Brain microvascular endothelial cell (primary cell): Measurements from ENCODE around the gene MAPK10.
"Not testable (repeated sequence)": the region's sequence is repeated elsewhere in the genome, so short reads cannot be mapped to it uniquely, and the experiment has no call there.

ENCODE experiments used
- DNase-seq: peaks from one replicate; pipeline ENCODE4 v3.0.0-alpha.2; 2020
- H3K27ac ChIP-seq: fragments of 250-450 bp; sonication (Bioruptor Pico); 2 replicates; pipeline ENCODE4 v1.5.1; 2020; ENCODE audit warnings: mild to moderate bottlenecking, moderate library complexity
- H3K27me3 ChIP-seq: fragments of 250-450 bp; sonication (Bioruptor Pico); replicated peaks from 2 replicates; pipeline ENCODE4 v1.5.1; 2020; ENCODE audit warnings: mild to moderate bottlenecking
- H3K36me3 ChIP-seq: fragments of 250-450 bp; sonication (Bioruptor Pico); replicated peaks from 2 replicates; pipeline ENCODE4 v1.5.1; 2020; ENCODE audit warnings: mild to moderate bottlenecking
- H3K4me3 ChIP-seq: 2 replicates; pipeline ENCODE4 v1.5.1; 2011; ENCODE audit warnings: low read depth, mild to moderate bottlenecking, control low read depth, low read length, moderate library complexity
- CTCF ChIP-seq: IDR thresholded peaks from 2 replicates; pipeline ENCODE4 v1.5.1; 2011; ENCODE audit warnings: low read depth, mild to moderate bottlenecking, moderate library complexity, low read length, control low read depth, inconsistent platforms; ENCODE audit errors: missing control alignments
- in situ Hi-C: cut with HindIII; loops from 2 replicates; pipeline ENCODE4 v1.10.0; 2017; ENCODE audit warnings: low sequenced_read_pairs, low pct_ligation_motif_present

Gene MAPK10

GRCh38 chr4:85966373-85966772 lies 393.5 kb downstream of the MAPK10 start:
- in situ Hi-C loops: no loop called here
- H3K36me3 ChIP-seq: no peaks in the 10 kb centered on the region
- H3K4me3 ChIP-seq: no peak overlapping the region
- no peak for DNase-seq
- H3K27me3 ChIP-seq: no peaks in the 10 kb centered on the region
- no peak overlapping the region for H3K27ac ChIP-seq
- TF ChIP-seq CTCF: no peak

GRCh38 chr4:85965529-85965928 lies 394.3 kb downstream of the MAPK10 start:
- Histone ChIP-seq H3K27ac (no peak overlapping the region), H3K27me3 (no peaks in the 10 kb centered on the region), H3K4me3 (no peak overlapping the region), H3K36me3 (no peaks in the 10 kb centered on the region)
- no peak for TF ChIP-seq CTCF
- in situ Hi-C loops: no loop called here
- DNase-seq: no peak

- H3K4me3 ChIP-seq, DNase-seq, H3K27ac ChIP-seq, H3K36me3 ChIP-seq, H3K27me3 ChIP-seq, in situ Hi-C loops: not testable (repeated sequence)
These were observed 394.8 kb downstream of the MAPK10 start for GRCh38 chr4:85965017-85965416.

GRCh38 chr4:85964298-85964697 lies 395.6 kb downstream of the MAPK10 start:
- in situ Hi-C loops: no loop called here
- DNase-seq: no peak

GRCh38 chr4:85963231-85963630 lies 396.6 kb downstream of the MAPK10 start:
- no peak overlapping the region for H3K27ac ChIP-seq
- no peaks in the 10 kb centered on the region for H3K36me3 ChIP-seq
- TF ChIP-seq CTCF: no peak
- no peak for DNase-seq
- no peak overlapping the region for H3K4me3 ChIP-seq
- no peaks in the 10 kb centered on the region for H3K27me3 ChIP-seq
- in situ Hi-C loops: no loop called here

More at GRCh38 chr4:85964298-85964697, 395.6 kb downstream of the MAPK10 start:
- peak; percentile 31 for TF ChIP-seq CTCF
- no peaks in the 10 kb centered on the region for H3K36me3 ChIP-seq
- H3K4me3 ChIP-seq: no peak overlapping the region
- no peaks in the 10 kb centered on the region for H3K27me3 ChIP-seq
- no peak overlapping the region for H3K27ac ChIP-seq

- DNase-seq: no peak
- Histone ChIP-seq H3K36me3 (no peaks in the 10 kb centered on the region), H3K27ac (no peak overlapping the region), H3K4me3 (no peak overlapping the region), H3K27me3 (no peaks in the 10 kb centered on the region)
- no peak for TF ChIP-seq CTCF
- in situ Hi-C loops: no loop called here
These were observed 398.0 kb downstream of the MAPK10 start for GRCh38 chr4:85961887-85962286.
